WTC11 (cell line): ENCODE results near the gene RGL4.

ENCODE experiments used
- CREB1 ChIP-seq: sonication (generic); formaldehyde crosslinking; IDR thresholded peaks from 2 replicates; pipeline ENCODE4 v1.8.0; 2023; ENCODE audit warnings: mild to moderate bottlenecking, missing genetic modification reagents
- ETV6 ChIP-seq: sonication (generic); formaldehyde crosslinking; IDR thresholded peaks from 2 replicates; pipeline ENCODE4 v1.8.1; 2022; ENCODE audit warnings: mild to moderate bottlenecking, missing genetic modification reagents
- FOXP1 ChIP-seq: sonication (generic); formaldehyde crosslinking; IDR thresholded peaks from 2 replicates; pipeline ENCODE4 v1.8.0; 2022; ENCODE audit warnings: missing genetic modification reagents, mild to moderate bottlenecking, moderate library complexity, borderline replicate concordance
- GABPB1 ChIP-seq: sonication (generic); formaldehyde crosslinking; IDR thresholded peaks from 2 replicates; pipeline ENCODE4 v1.8.1; 2023; ENCODE audit warnings: mild to moderate bottlenecking, missing genetic modification reagents
- JUN ChIP-seq: sonication (generic); formaldehyde crosslinking; IDR thresholded peaks from 2 replicates; pipeline ENCODE4 v1.8.0; 2023; ENCODE audit warnings: mild to moderate bottlenecking, missing genetic modification reagents
- KAT7 ChIP-seq: sonication (generic); formaldehyde crosslinking; IDR thresholded peaks from 2 replicates; pipeline ENCODE4 v1.8.1; 2023; ENCODE audit warnings: missing genetic modification reagents, mild to moderate bottlenecking, borderline replicate concordance
- MXD4 ChIP-seq: fragments of 250-450 bp; sonication (Bioruptor Pico); IDR thresholded peaks from 2 replicates; pipeline ENCODE4 v1.8.0; 2021; ENCODE audit warnings: mild to moderate bottlenecking, moderate library complexity, borderline replicate concordance
- NR3C1 ChIP-seq: sonication (generic); formaldehyde crosslinking; conservative IDR thresholded peaks from 2 replicates; pipeline ENCODE4 v1.8.1; 2023; ENCODE audit warnings: low read depth, mild to moderate bottlenecking, missing genetic modification reagents
- TF ChIP-seq, protein P1 (sequence below): fragments of 200-600 bp; IDR thresholded peaks from 2 replicates; pipeline ENCODE4 v1.8.0; 2022; ENCODE audit warnings: antibody characterized with exemption
- TF ChIP-seq, protein P2 (sequence below): sonication (generic); formaldehyde crosslinking; IDR thresholded peaks from 2 replicates; pipeline ENCODE4 v1.8.0; 2022; ENCODE audit warnings: mild to moderate bottlenecking, missing genetic modification reagents
- TF ChIP-seq, protein P3 (sequence below): sonication (generic); formaldehyde crosslinking; IDR thresholded peaks from 2 replicates; pipeline ENCODE4 v1.8.0; 2022; ENCODE audit warnings: mild to moderate bottlenecking, missing genetic modification reagents
- TF ChIP-seq, protein P4 (sequence below): sonication (generic); formaldehyde crosslinking; IDR thresholded peaks from 2 replicates; pipeline ENCODE4 v1.8.0; 2023; ENCODE audit warnings: missing genetic modification reagents
- TF ChIP-seq, protein P5 (sequence below): sonication (generic); formaldehyde crosslinking; IDR thresholded peaks from 2 replicates; pipeline ENCODE4 v1.8.1; 2023; ENCODE audit warnings: mild to moderate bottlenecking, missing genetic modification reagents, moderate library complexity
- TF ChIP-seq, protein P6 (sequence below): sonication (generic); formaldehyde crosslinking; IDR thresholded peaks from 2 replicates; pipeline ENCODE4 v1.8.1; 2023; ENCODE audit warnings: mild to moderate bottlenecking, moderate library complexity, missing genetic modification reagents

DNA sequence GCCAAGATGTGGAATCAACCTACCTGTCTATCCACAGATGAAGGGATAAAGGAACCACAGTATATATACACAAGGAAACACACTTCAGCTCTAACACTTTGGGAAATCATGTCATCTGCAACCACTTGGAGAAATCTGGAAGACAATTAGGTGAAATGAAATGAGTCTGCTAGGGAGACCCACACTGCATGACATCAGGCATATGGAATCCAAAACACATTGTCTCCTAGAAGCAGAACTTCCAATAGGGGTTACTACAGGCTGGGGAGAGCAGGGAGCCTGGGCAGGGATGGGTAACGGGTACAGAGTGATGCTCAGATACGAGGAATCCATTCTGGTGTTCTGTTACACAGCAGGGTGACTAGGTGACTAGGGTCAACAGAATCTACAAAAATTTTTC is 18.3 kb downstream of the RGL4 start:
- TF ChIP-seq, protein P1, sequence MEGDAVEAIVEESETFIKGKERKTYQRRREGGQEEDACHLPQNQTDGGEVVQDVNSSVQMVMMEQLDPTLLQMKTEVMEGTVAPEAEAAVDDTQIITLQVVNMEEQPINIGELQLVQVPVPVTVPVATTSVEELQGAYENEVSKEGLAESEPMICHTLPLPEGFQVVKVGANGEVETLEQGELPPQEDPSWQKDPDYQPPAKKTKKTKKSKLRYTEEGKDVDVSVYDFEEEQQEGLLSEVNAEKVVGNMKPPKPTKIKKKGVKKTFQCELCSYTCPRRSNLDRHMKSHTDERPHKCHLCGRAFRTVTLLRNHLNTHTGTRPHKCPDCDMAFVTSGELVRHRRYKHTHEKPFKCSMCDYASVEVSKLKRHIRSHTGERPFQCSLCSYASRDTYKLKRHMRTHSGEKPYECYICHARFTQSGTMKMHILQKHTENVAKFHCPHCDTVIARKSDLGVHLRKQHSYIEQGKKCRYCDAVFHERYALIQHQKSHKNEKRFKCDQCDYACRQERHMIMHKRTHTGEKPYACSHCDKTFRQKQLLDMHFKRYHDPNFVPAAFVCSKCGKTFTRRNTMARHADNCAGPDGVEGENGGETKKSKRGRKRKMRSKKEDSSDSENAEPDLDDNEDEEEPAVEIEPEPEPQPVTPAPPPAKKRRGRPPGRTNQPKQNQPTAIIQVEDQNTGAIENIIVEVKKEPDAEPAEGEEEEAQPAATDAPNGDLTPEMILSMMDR = no peak
- TF ChIP-seq, protein P2, sequence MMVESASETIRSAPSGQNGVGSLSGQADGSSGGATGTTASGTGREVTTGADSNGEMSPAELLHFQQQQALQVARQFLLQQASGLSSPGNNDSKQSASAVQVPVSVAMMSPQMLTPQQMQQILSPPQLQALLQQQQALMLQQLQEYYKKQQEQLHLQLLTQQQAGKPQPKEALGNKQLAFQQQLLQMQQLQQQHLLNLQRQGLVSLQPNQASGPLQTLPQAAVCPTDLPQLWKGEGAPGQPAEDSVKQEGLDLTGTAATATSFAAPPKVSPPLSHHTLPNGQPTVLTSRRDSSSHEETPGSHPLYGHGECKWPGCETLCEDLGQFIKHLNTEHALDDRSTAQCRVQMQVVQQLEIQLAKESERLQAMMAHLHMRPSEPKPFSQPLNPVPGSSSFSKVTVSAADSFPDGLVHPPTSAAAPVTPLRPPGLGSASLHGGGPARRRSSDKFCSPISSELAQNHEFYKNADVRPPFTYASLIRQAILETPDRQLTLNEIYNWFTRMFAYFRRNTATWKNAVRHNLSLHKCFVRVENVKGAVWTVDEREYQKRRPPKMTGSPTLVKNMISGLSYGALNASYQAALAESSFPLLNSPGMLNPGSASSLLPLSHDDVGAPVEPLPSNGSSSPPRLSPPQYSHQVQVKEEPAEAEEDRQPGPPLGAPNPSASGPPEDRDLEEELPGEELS (CRISPR knock-in tag) = no peak
- no peak for TF ChIP-seq NR3C1 (CRISPR knock-in tag)
- TF ChIP-seq, protein P3, sequence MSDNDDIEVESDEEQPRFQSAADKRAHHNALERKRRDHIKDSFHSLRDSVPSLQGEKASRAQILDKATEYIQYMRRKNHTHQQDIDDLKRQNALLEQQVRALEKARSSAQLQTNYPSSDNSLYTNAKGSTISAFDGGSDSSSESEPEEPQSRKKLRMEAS (CRISPR knock-in tag) = no peak
- no peak for TF ChIP-seq ETV6 (CRISPR knock-in tag)
- no peak for TF ChIP-seq CREB1 (CRISPR knock-in tag)
- no peak for TF ChIP-seq FOXP1 (CRISPR knock-in tag)
- no peak for TF ChIP-seq MXD4 (CRISPR knock-in tag)
- TF ChIP-seq KAT7 = no peak
- TF ChIP-seq, protein P4, sequence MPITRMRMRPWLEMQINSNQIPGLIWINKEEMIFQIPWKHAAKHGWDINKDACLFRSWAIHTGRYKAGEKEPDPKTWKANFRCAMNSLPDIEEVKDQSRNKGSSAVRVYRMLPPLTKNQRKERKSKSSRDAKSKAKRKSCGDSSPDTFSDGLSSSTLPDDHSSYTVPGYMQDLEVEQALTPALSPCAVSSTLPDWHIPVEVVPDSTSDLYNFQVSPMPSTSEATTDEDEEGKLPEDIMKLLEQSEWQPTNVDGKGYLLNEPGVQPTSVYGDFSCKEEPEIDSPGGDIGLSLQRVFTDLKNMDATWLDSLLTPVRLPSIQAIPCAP (CRISPR knock-in tag) = no peak
- TF ChIP-seq, protein P5, sequence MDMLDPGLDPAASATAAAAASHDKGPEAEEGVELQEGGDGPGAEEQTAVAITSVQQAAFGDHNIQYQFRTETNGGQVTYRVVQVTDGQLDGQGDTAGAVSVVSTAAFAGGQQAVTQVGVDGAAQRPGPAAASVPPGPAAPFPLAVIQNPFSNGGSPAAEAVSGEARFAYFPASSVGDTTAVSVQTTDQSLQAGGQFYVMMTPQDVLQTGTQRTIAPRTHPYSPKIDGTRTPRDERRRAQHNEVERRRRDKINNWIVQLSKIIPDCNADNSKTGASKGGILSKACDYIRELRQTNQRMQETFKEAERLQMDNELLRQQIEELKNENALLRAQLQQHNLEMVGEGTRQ (CRISPR knock-in tag) = no peak
- TF ChIP-seq, protein P6, sequence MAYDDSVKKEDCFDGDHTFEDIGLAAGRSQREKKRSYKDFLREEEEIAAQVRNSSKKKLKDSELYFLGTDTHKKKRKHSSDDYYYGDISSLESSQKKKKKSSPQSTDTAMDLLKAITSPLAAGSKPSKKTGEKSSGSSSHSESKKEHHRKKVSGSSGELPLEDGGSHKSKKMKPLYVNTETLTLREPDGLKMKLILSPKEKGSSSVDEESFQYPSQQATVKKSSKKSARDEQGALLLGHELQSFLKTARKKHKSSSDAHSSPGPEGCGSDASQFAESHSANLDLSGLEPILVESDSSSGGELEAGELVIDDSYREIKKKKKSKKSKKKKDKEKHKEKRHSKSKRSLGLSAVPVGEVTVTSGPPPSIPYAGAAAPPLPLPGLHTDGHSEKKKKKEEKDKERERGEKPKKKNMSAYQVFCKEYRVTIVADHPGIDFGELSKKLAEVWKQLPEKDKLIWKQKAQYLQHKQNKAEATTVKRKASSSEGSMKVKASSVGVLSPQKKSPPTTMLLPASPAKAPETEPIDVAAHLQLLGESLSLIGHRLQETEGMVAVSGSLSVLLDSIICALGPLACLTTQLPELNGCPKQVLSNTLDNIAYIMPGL (CRISPR knock-in tag) = no peak
- TF ChIP-seq JUN (CRISPR knock-in tag) = no peak
- no peak for TF ChIP-seq GABPB1 (CRISPR knock-in tag)
